ENCODE results near the gene LRMDA.
A peak's percentile ranks its signal among the peaks of the same experiment; 100 is the strongest.

The LRMDA gene

GRCh38 chr10:76029782-76030181 lies 598.4 kb downstream of the LRMDA start:
- DNase-seq (ENCODE audit: low spot score) = no peak

- no peak for DNase-seq (ENCODE audit: low spot score)
These were observed 599.7 kb downstream of the LRMDA start for GRCh38 chr10:76031099-76031498.

- no peak for DNase-seq (ENCODE audit: low spot score)
These were observed 600.6 kb downstream of the LRMDA start for GRCh38 chr10:76031769-76032699.

- DNase-seq (ENCODE audit: low spot score) = no peak
These were observed 601.2 kb downstream of the LRMDA start for GRCh38 chr10:76032700-76033039.

- peak; percentile 36 for DNase-seq (ENCODE audit: low spot score)
These were observed 602.2 kb downstream of the LRMDA start for GRCh38 chr10:76033457-76034196.

GRCh38 chr10:76034353-76035205 lies 603.2 kb downstream of the LRMDA start:
- no peak for DNase-seq (ENCODE audit: low spot score)

- no peak for DNase-seq (ENCODE audit: low spot score)
These were observed 604.0 kb downstream of the LRMDA start for GRCh38 chr10:76035206-76036110.

GRCh38 chr10:76036111-76036940 lies 604.9 kb downstream of the LRMDA start:
- peak; percentile 29 for DNase-seq (ENCODE audit: low spot score)

- no peak for DNase-seq (ENCODE audit: low spot score)
These were observed 605.5 kb downstream of the LRMDA start for GRCh38 chr10:76036962-76037361.

GRCh38 chr10:76037531-76038155 lies 606.2 kb downstream of the LRMDA start:
- DNase-seq (ENCODE audit: low spot score) = no peak

GRCh38 chr10:76038696-76039095 lies 607.3 kb downstream of the LRMDA start:
- DNase-seq (ENCODE audit: low spot score) = no peak

GRCh38 chr10:76040107-76040829 lies 608.8 kb downstream of the LRMDA start:
- no peak for DNase-seq (ENCODE audit: low spot score)

GRCh38 chr10:76040830-76041220 lies 609.4 kb downstream of the LRMDA start:
- DNase-seq (ENCODE audit: low spot score) = no peak

- DNase-seq (ENCODE audit: low spot score) = no peak
These were observed 610.1 kb downstream of the LRMDA start for GRCh38 chr10:76041551-76041950.

- DNase-seq (ENCODE audit: low spot score) = no peak
These were observed 611.8 kb downstream of the LRMDA start for GRCh38 chr10:76043261-76043660.

GRCh38 chr10:76044751-76045150 lies 613.3 kb downstream of the LRMDA start:
- no peak for DNase-seq (ENCODE audit: low spot score)

GRCh38 chr10:76045174-76045573 lies 613.8 kb downstream of the LRMDA start:
- DNase-seq (ENCODE audit: low spot score) = no peak

GRCh38 chr10:76047521-76047920 lies 616.1 kb downstream of the LRMDA start:
- no peak for DNase-seq (ENCODE audit: low spot score)

Data from SW480 (cell line).